Naive B cell (primary cell): ENCODE data around the gene CEP95. TPM values are rescaled to one million over a fixed set of nuclear protein-coding genes. Genes with fewer than 3 reads are reported as not detected.
"Not testable (repeated sequence)": the region's sequence is repeated elsewhere in the genome, so short reads cannot be mapped to it uniquely, and the experiment has no call there.

Source experiments
- ATAC-seq, 2 donors: fragments of 150-1000 bp; cut with Tn5 transposase; 2 replicates each; pipeline ENCODE4 v1.10.0; 2021; ENCODE audit warnings: low read depth in 2 of 2, mild to moderate bottlenecking in 2 of 2, moderate library complexity in 2 of 2
- DNase-seq: peaks from one replicate; pipeline ENCODE4 v3.0.0; 2022
- H3K27ac Mint-ChIP-seq, 6 donors: one replicate each; pipeline ENCODE4 v1.8.0; 2020 to 2022; ENCODE audit warnings: mild to moderate bottlenecking in 6 of 6, mixed read lengths in 6 of 6, moderate library complexity in 5 of 6, inconsistent platforms in 2 of 6
- H3K27me3 Mint-ChIP-seq, 3 donors: one replicate each; pipeline ENCODE4 v1.8.0; 2021 to 2022; ENCODE audit warnings: mixed read lengths in 3 of 3, mild to moderate bottlenecking in 1 of 3
- H3K36me3 Mint-ChIP-seq, 2 donors: one replicate each; pipeline ENCODE4 v1.8.0; 2020 to 2022; ENCODE audit warnings: mixed read lengths in 2 of 2, inconsistent platforms in 1 of 2, mild to moderate bottlenecking in 1 of 2
- H3K4me1 Mint-ChIP-seq, 3 donors: one replicate each; pipeline ENCODE4 v1.8.0; 2020 to 2022; ENCODE audit warnings: mixed read lengths in 3 of 3, inconsistent platforms in 1 of 3, mild to moderate bottlenecking in 1 of 3, moderate library complexity in 1 of 3
- H3K4me3 Mint-ChIP-seq, 8 donors: one replicate each; pipeline ENCODE4 v1.8.0; 2020 to 2022; ENCODE audit warnings: mild to moderate bottlenecking in 8 of 8, mixed read lengths in 8 of 8, moderate library complexity in 8 of 8, inconsistent platforms in 2 of 8
- H3K9me3 Mint-ChIP-seq, 7 donors: one replicate each; pipeline ENCODE4 v1.8.0; 2020 to 2022; ENCODE audit warnings: mixed read lengths in 7 of 7, mild to moderate bottlenecking in 5 of 7, inconsistent platforms in 2 of 7, moderate library complexity in 1 of 7
- polyA plus RNA-seq, 6 donors: library from polyadenylated mRNA; unstranded; fragments of 300-500 nt; fragmentation: Illumina TruSeq; gene quantifications; one replicate each; pipeline ENCODE4 v1.2.3, GENCODE V29; 2021; ENCODE audit warnings: low read depth in 6 of 6

The CEP95 gene, protein sequence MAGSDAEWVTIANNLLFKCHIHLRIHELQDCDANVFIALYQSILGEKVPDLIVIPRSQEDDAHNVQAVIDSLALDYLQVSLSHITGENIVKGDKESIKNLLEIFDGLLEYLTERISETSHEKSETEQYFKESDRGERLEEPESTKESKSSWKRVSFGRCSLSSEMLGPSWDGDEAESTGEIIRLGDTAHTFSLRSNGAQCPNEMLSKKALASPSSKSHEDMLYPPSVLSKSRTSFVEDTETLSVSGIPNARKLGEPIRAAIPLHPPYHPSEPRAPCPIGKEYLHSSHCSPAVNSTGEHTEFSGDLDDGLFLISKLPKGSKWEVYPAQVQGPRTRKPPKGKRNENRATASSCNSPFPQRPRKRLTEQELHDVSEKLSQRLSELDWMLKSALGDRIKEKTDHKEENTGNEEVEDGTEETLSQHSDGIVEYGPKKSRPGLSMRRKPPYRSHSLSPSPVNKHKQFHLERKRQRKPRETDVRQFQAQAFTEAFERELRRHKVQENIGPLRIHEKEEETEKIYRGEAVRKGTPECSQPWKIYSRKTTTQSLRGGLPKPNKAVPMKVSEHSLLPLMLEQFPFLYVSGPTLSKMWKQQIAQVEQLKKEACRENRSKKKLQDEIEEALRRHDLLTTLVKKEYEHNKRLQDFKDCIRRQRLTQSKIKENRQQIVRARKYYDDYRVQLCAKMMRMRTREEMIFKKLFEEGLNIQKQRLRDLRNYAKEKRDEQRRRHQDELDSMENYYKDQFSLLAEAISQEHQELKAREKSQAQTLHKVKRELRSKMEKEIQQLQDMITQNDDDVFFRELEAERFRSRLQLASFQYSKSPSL
- polyA plus RNA-seq, result 10 to 100 TPM; 11.8 to 21.2 (median 14.7) TPM

DNA sequence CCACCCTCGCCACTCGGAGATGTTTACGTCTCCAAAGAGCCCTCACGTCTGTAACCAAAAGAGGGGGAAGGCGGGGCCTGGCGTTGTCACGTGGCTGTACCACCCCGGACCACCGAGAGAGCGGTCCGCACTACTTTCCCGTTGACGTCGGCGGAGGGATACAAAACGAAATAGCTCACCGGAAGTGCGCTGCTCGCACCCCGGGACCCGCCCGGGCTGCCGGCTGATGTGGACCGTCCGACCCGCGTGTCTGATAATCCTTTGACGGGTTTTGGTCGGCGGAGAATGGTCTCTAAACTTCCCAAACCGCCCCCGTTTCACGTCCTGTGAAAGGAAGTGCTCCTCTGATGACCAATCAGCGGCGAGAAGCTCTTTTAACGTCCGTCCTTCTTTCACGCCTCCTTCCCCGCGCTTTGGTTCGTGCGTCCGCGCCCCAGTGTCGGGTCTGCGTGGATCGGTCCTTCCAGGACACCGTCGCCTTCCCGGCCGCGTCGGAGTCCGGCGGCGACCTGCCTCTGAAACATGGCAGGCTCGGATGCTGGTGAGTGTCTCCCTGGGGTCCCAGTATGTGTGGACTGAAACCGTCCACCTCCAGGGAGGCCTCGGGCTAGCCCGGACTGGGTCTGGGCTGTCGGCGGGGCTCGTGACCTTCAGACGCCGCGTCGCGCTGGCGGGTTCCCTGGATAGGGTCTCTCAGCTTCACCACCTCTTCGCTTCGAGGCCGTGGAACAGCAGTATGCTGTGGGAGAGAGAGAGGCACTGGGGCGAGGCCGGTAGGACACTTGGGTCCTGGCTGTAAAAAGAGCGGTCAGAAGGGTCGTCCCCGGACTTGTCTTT, at the start of gene CEP95:
TSS of gene CEP95 (plus strand) at position 402 of the 837 bp plus-strand sequence. CDS start at position 523, 121 bp downstream.
- peak; percentile 60 to 64 for ATAC-seq
- H3K36me3 Mint-ChIP-seq, result peaks cover 36 to 37% of the 10 kb centered on the region in 2 donors
- no peak for DNase-seq
- H3K4me3 Mint-ChIP-seq, result peak within 1 kb of the TSS; percentile 97 to 100 (median 100)
- H3K9me3 Mint-ChIP-seq, result peaks cover 0 to 5% (median 0%) of the 10 kb centered on the region in 7 donors
- no peaks in the 10 kb centered on the region for H3K27me3 Mint-ChIP-seq
- peaks cover 35 to 39% (median 37%) of the 10 kb centered on the region in 3 donors for H3K4me1 Mint-ChIP-seq
- H3K27ac Mint-ChIP-seq, result peak within 1 kb of the TSS; percentile 100

DNA sequence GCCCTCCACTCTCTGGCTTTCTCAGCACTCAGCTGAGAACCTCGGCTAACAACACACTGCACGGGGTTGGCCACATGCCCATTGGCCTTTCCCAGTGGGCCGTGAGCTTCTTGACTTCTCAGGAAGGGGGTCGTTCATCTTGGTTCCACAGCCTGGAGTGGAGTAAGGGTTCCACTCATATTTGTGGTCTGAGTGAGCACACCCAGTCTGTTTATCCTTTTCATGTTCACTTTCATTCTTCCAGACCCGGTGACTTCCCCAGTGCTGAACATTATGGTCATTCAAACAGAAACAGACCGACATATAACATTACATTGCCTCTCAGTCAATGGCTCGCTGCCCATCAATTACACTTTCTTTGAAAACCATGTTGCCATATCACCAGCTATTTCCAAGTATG, 49.6 kb upstream of the CEP95 start:
- H3K4me3 Mint-ChIP-seq, result peak overlapping the region in 6 of 8 donors; percentile 42 to 82 (median 65)
- H3K4me1 Mint-ChIP-seq, result peaks cover 33 to 74% (median 49%) of the 10 kb centered on the region in 3 donors
- DNase-seq, result no peak
- no peak for ATAC-seq
- H3K27me3 Mint-ChIP-seq, result no peaks in the 10 kb centered on the region
- H3K27ac Mint-ChIP-seq, result peak overlapping the region in 5 of 6 donors; percentile 51 to 94 (median 72)
- peaks cover 0 to 4% (median 0%) of the 10 kb centered on the region in 7 donors for H3K9me3 Mint-ChIP-seq
- peaks cover 19 to 21% of the 10 kb centered on the region in 2 donors for H3K36me3 Mint-ChIP-seq

DNA sequence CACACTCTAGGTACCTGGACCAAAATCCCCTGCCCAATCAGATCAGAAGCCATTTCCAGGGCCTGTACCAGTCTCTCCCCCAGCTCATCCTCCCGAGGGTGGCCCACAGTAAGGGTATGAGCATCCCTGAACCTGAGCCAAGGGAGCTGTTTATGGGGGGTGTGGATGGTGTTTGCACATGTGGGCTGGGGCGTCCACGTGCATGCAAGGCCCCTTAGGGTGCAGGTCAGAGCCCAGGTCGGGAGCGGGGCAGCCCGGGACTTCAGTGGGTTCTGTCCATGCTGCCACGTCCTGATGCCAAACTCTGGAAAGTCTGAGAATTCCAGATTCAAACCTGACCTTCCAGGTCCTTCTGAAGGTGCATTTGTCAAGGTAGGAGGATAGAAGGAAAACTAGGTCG, 48.0 kb upstream of the CEP95 start:
- DNase-seq (no peak), ATAC-seq (no peak)
- no peaks in the 10 kb centered on the region for H3K27me3 Mint-ChIP-seq
- peaks cover 27 to 59% (median 39%) of the 10 kb centered on the region in 3 donors for H3K4me1 Mint-ChIP-seq
- H3K9me3 Mint-ChIP-seq, result peaks cover 0 to 4% (median 0%) of the 10 kb centered on the region in 7 donors
- peaks cover 14 to 18% of the 10 kb centered on the region in 2 donors for H3K36me3 Mint-ChIP-seq
- H3K4me3 Mint-ChIP-seq, result peak overlapping the region in 2 of 8 donors; percentile 42 to 53
- peak overlapping the region in 3 of 6 donors; percentile 38 to 72 (median 43) for H3K27ac Mint-ChIP-seq

DNA sequence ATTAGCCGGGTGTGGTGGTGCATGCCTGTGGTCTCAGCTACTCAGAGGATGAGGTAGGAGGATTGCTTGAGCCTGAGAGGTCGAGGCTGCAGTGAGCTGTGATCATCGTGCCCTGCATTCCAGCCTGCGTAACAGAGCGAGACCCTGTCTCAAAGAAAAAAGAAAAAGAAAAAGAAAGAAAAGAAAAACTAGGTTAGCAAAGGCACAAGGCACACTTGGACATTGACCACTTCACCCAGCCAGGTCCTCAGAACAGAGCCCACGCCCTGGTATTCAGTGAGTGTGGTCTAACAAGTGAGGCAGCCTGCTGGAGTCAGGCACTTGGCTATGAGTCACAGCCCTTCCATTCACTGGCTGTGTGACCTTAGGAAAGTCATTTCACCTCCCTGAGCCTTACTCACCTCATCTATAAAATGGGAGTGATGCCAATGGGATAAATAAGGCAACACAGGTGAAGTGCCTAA, 47.5 kb upstream of the CEP95 start:
- Mint-ChIP-seq H3K4me3 (no peak overlapping the region), H3K4me1 (peaks cover 27 to 54% (median 38%) of the 10 kb centered on the region in 3 donors), H3K27ac (peak overlapping the region in 1 of 6 donors; percentile 43), H3K9me3 (peaks cover 0 to 4% (median 0%) of the 10 kb centered on the region in 7 donors), H3K36me3 (peaks cover 13 to 16% of the 10 kb centered on the region in 2 donors), H3K27me3 (no peaks in the 10 kb centered on the region)
- ATAC-seq, result no peak
- DNase-seq, result no peak

DNA sequence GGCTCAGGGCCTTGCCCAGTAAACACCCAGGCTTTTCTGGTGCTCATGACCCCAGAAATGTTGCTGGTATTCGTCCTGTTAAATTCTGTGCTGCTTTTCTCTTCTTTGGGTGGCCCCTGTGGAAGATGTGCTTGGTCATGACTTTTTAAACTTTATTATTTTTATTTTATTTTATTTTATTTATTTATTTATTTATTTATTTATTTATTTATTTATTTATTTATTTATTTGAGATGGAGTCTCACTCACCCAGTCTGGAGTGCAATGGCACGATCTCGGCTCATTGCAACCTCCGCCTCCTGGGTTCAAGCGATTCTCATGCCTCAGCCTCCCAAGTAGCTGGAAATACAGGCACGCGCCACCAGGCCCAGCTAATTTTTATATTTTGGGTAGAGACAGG, 47.0 kb upstream of the CEP95 start:
- not testable (repeated sequence) for H3K27me3 Mint-ChIP-seq, H3K27ac Mint-ChIP-seq, ATAC-seq, DNase-seq, H3K9me3 Mint-ChIP-seq, H3K4me3 Mint-ChIP-seq
- peaks cover 27 to 49% (median 33%) of the 10 kb centered on the region in 3 donors for H3K4me1 Mint-ChIP-seq
- peaks cover 13 to 14% of the 10 kb centered on the region in 2 donors for H3K36me3 Mint-ChIP-seq

DNA sequence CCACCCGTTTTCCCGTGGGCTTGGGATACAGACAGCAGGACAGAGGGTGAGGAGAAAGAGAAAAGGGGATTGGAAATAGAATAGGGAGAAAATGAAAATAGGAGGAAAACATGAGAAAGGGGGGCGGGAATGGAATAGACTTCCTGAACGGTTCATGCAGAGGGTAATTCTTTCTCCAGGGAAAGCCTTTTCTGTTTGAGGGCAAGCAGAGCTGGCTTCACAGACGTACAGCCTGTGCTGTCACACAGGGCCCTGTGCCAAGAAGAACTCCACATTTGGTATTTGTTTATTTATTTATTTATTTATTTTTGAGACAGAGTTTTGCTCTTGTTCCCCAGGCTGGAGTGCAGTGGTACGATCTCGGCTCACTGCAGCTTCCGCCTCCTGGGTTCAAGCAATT, 45.8 kb upstream of the CEP95 start:
- Mint-ChIP-seq H3K4me3 (no peak overlapping the region), H3K36me3 (peaks cover 10 to 13% of the 10 kb centered on the region in 2 donors), H3K9me3 (peaks cover 0 to 4% (median 0%) of the 10 kb centered on the region in 7 donors), H3K4me1 (peaks cover 27 to 41% (median 29%) of the 10 kb centered on the region in 3 donors), H3K27me3 (no peaks in the 10 kb centered on the region), H3K27ac (peak overlapping the region in 2 of 6 donors; percentile 39 to 71)
- ATAC-seq, result no peak
- no peak for DNase-seq

DNA sequence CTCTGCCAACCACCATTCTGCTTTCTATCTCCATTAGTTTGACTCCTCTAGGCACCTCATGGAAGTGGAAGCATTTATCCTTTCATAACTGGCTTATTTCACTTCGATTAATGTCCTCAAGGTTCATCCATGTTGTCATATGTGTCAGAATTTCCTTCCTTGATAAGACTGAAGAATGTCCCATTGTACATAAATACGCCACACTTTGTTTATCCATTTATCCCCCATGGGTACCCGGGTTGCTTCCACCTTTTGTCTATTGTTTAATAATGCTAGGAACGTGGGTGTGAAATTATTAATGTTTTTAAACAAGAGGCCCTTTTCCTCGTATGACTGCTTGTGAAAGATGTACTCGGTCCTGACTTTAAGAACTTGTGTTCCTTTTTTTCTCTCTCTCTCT, 45.0 kb upstream of the CEP95 start:
- Mint-ChIP-seq H3K4me1 (peaks cover 21 to 34% (median 28%) of the 10 kb centered on the region in 3 donors), H3K27ac (peak overlapping the region in 2 of 6 donors; percentile 7 to 50), H3K4me3 (no peak overlapping the region), H3K9me3 (no peaks in the 10 kb centered on the region), H3K27me3 (no peaks in the 10 kb centered on the region), H3K36me3 (peaks cover 5 to 13% of the 10 kb centered on the region in 2 donors)
- ATAC-seq, result no peak
- no peak for DNase-seq

DNA sequence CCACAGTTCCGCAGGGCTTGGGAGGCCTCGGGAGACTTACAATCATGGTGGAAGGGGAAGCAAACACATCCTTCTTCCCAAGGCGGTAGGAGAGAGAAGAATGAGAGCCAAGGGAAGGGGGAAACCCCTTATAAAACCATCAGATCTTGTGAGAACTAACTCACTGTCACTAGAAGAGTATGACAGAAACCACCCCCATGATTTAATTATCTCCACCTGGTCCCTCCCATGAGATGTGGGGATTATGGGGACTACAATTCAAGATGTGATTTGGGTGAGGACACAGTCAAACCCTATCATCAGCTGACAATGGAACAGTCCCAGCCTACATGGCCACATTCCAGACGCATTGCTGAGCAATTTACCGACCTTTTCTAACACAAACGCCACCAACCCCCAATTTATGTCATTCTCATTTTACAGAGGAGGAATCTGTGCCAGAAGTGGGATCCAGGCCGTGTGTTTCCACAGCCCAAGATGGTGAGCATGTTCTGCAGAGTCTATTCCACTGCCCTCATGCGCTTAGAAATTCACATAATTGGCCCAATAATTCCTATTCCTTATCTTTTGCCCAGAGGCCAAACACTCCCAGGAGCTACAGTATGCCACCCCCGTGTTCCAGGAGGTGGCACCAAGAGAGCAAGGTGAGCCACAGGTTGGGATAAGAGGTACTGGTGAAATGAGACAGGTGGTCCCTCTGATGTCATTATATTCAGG, 40.6 kb upstream of the CEP95 start:
- DNase-seq (no peak), ATAC-seq (no peak)
- H3K36me3 Mint-ChIP-seq, result peaks cover 13 to 17% of the 10 kb centered on the region in 2 donors
- H3K4me3 Mint-ChIP-seq, result no peak overlapping the region
- peaks cover 4 to 9% (median 4%) of the 10 kb centered on the region in 3 donors for H3K4me1 Mint-ChIP-seq
- H3K27me3 Mint-ChIP-seq, result no peaks in the 10 kb centered on the region
- peak overlapping the region in 3 of 6 donors; percentile 42 to 68 (median 43) for H3K27ac Mint-ChIP-seq
- no peaks in the 10 kb centered on the region for H3K9me3 Mint-ChIP-seq

DNA sequence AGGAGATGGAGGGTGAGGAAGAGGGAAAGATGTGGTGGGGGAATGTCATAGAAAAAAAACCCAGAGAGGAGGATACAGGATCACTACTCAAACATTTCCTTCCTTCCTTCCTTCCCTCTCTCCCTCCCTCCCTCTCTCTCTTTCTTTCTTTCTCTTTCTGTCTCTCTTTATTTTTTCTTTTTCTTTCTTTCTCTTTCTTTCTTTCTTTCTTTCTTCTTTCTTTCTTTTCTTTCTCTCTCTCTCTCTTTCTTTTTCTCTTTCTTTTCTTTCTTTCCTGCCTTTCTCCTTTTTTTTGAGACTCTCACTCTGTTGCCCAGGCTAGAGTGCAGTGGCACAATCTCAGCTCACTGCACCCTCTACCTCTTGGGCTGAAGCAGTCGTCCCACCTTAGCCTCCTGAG, 39.9 kb upstream of the CEP95 start:
- not testable (repeated sequence) for H3K4me1 Mint-ChIP-seq, H3K27me3 Mint-ChIP-seq, H3K4me3 Mint-ChIP-seq, ATAC-seq, H3K9me3 Mint-ChIP-seq, DNase-seq
- peak overlapping the region in 2 of 6 donors; percentile 43 to 73 for H3K27ac Mint-ChIP-seq
- peaks cover 11 to 16% of the 10 kb centered on the region in 2 donors for H3K36me3 Mint-ChIP-seq

DNA sequence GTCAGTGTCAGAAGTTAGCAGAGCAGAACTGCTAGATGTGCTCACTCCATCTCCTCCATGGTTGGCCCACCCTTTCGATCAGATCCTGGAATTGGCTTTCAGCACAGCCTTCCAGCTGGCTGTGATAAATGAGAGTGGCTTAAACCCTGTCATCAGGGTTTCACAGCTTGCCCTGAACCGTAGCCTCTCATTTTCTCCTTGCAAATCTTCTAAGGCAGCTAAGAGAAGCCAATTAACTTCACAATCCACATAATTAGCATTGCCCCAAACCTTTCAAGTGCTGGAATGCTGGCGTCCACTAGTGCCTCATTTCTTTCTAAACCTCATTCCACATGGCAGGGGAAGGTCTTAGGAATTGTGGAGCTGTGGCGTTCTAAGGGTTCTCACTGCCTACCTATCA, 36.2 kb upstream of the CEP95 start:
- DNase-seq (no peak), ATAC-seq (no peak)
- peaks cover 9 to 15% of the 10 kb centered on the region in 2 donors for H3K36me3 Mint-ChIP-seq
- H3K27me3 Mint-ChIP-seq, result no peaks in the 10 kb centered on the region
- no peaks in the 10 kb centered on the region for H3K9me3 Mint-ChIP-seq
- peaks cover 0 to 14% (median 9%) of the 10 kb centered on the region in 3 donors for H3K4me1 Mint-ChIP-seq
- H3K27ac Mint-ChIP-seq, result peak overlapping the region in 1 of 6 donors; percentile 56
- H3K4me3 Mint-ChIP-seq, result no peak overlapping the region

DNA sequence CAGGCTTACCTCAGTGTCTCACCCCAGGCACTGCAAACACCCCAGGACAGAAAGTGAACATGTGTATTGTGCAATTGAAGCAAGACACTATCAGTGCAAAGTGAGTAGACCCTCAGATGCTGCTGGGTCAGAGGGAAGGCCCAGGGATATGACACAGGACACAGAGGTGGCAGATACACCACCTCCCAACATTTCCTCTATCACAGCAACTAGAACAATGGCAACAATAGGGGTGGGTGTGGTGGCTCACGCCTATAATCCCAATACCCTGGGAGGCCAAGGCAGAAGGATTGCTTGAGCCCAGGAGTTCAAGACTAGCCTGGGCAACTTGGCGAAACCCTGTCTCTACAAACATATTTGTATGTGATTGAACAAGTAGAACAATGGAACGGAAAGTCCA, 35.3 kb upstream of the CEP95 start:
- no peak overlapping the region for H3K4me3 Mint-ChIP-seq
- peaks cover 0 to 15% (median 7%) of the 10 kb centered on the region in 3 donors for H3K4me1 Mint-ChIP-seq
- H3K9me3 Mint-ChIP-seq, result no peaks in the 10 kb centered on the region
- peak overlapping the region in 3 of 6 donors; percentile 8 to 39 (median 20) for H3K27ac Mint-ChIP-seq
- peaks cover 9 to 15% of the 10 kb centered on the region in 2 donors for H3K36me3 Mint-ChIP-seq
- H3K27me3 Mint-ChIP-seq, result no peaks in the 10 kb centered on the region
- DNase-seq (no peak), ATAC-seq (no peak)

DNA sequence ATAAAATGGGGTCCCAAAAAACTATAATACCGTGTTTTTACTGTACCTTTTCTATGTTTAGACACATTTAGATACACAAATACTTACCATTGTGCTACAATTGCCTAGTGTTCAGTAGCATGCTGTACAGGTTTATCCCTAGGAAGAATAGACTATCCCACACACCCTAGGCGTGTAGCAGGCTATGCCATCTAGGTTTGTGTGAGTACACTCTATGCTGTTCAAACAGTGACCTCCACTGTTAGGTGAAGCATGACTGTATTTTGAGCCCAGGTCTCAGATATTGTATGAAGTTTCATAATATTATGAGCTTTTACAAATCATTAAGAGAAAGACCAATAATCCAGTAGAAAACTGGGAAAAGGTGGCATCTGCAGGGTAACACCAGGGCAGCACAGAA, 34.2 kb upstream of the CEP95 start:
- H3K9me3 Mint-ChIP-seq, result no peaks in the 10 kb centered on the region
- H3K4me1 Mint-ChIP-seq, result peaks cover 0 to 15% (median 4%) of the 10 kb centered on the region in 3 donors
- peak overlapping the region in 4 of 6 donors; percentile 49 to 70 (median 60) for H3K27ac Mint-ChIP-seq
- peaks cover 9 to 19% of the 10 kb centered on the region in 2 donors for H3K36me3 Mint-ChIP-seq
- DNase-seq, result no peak
- ATAC-seq, result no peak
- no peaks in the 10 kb centered on the region for H3K27me3 Mint-ChIP-seq
- H3K4me3 Mint-ChIP-seq, result no peak overlapping the region
